Hepatocyte (in vitro differentiated cells): ENCODE measurements around the gene HOXC12.

Experiments used
- EZH2 ChIP-seq: fragments of 200-600 bp; sonication (generic); IDR thresholded peaks from 2 replicates; pipeline ENCODE4 v1.6.1; 2016; ENCODE audit warnings: antibody characterized with exemption, mild to moderate bottlenecking, borderline replicate concordance
- EZH2phosphoT487 ChIP-seq: fragments of 200-600 bp; sonication (generic); IDR thresholded peaks from one replicate; pipeline ENCODE4 v1.6.1; 2018; ENCODE audit warnings: antibody characterized with exemption, mild to moderate bottlenecking, low read depth, moderate library complexity; ENCODE audit not compliant: unreplicated experiment, severe bottlenecking
- TF ChIP-seq, protein P1 (sequence below): fragments of 200-600 bp; sonication (generic); IDR thresholded peaks from 2 replicates; pipeline ENCODE4 v1.5.1; 2016; ENCODE audit warnings: antibody characterized with exemption, mild to moderate bottlenecking; ENCODE audit not compliant: poor library complexity

- TF ChIP-seq EZH2phosphoT487 (no peak), EZH2 (no peak)
- TF ChIP-seq, protein P1, sequence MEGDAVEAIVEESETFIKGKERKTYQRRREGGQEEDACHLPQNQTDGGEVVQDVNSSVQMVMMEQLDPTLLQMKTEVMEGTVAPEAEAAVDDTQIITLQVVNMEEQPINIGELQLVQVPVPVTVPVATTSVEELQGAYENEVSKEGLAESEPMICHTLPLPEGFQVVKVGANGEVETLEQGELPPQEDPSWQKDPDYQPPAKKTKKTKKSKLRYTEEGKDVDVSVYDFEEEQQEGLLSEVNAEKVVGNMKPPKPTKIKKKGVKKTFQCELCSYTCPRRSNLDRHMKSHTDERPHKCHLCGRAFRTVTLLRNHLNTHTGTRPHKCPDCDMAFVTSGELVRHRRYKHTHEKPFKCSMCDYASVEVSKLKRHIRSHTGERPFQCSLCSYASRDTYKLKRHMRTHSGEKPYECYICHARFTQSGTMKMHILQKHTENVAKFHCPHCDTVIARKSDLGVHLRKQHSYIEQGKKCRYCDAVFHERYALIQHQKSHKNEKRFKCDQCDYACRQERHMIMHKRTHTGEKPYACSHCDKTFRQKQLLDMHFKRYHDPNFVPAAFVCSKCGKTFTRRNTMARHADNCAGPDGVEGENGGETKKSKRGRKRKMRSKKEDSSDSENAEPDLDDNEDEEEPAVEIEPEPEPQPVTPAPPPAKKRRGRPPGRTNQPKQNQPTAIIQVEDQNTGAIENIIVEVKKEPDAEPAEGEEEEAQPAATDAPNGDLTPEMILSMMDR, result no peak
Observed at GRCh38 chr12:53907103-53907502, 47.6 kb upstream of the HOXC12 start.
